PC-3 (cell line): Measurements from ENCODE around the gene MANF.

Experiments used
- CTCF ChIP-seq: fragments of 300-600 bp; sonication (generic); conservative IDR thresholded peaks from 2 replicates; pipeline ENCODE4 v1.5.1; 2017; ENCODE audit warnings: antibody characterized with exemption, low read depth, mild to moderate bottlenecking, low read length
- EZH2 ChIP-seq: fragments of 300-600 bp; sonication (generic); IDR thresholded peaks from one replicate; pipeline ENCODE4 v1.6.1; 2017; ENCODE audit warnings: antibody characterized with exemption, mild to moderate bottlenecking, low read length; ENCODE audit not compliant: unreplicated experiment
- EZH2phosphoT487 ChIP-seq: fragments of 300-600 bp; sonication (generic); IDR thresholded peaks from 2 replicates; pipeline ENCODE4 v1.6.1; 2018; ENCODE audit warnings: mild to moderate bottlenecking, antibody characterized with exemption, low read length, borderline replicate concordance

- TF ChIP-seq CTCF = no peak
- no peak for TF ChIP-seq EZH2
- TF ChIP-seq EZH2phosphoT487 = no peak
Measured at GRCh38 chr3:51429138-51429537, 44.0 kb downstream of the MANF start.
